ENCODE measurements around the gene GPR148.
"Not testable (repeated sequence)": the region's sequence is repeated elsewhere in the genome, so short reads cannot be mapped to it uniquely, and the experiment has no call there.

The GPR148 gene, protein sequence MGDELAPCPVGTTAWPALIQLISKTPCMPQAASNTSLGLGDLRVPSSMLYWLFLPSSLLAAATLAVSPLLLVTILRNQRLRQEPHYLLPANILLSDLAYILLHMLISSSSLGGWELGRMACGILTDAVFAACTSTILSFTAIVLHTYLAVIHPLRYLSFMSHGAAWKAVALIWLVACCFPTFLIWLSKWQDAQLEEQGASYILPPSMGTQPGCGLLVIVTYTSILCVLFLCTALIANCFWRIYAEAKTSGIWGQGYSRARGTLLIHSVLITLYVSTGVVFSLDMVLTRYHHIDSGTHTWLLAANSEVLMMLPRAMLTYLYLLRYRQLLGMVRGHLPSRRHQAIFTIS
- total RNA-seq, result 0 reads per million in 4 experiments

DNA sequence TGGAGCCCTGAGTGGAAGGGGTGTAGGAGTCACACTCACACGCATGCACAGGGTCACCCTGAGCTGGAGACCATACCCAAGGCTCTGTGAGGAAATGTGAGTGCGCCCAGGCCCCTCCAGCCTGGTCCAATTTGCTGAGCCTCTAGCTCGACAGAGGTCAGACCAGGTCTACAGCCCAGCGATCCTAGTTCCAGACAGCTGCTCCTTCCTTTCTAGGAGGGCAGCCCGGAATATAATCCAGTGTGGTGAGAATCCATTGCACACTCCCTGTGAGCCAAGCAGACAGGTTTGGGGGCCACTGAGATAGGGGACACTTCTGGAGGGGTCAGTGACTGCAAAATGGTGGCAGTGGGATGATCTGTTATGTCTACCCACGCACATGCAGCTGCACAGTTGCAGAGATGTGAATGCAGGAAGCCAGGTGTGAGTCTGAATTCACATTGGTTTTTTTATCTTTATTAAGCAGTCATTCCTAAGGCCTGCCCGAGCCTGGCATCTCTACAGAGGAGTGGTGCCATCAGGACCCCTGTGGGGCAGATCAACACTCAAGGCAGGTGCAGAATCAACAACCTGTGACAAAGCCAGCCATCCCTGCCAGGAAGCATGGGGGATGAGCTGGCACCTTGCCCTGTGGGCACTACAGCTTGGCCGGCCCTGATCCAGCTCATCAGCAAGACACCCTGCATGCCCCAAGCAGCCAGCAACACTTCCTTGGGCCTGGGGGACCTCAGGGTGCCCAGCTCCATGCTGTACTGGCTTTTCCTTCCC, at the start of gene GPR148:
Gene GPR148 (plus strand): TSS at position 522 of the 768 bp plus-strand sequence. CDS start 82 bp downstream, at position 604.
- no peak for DNase-seq

DNA sequence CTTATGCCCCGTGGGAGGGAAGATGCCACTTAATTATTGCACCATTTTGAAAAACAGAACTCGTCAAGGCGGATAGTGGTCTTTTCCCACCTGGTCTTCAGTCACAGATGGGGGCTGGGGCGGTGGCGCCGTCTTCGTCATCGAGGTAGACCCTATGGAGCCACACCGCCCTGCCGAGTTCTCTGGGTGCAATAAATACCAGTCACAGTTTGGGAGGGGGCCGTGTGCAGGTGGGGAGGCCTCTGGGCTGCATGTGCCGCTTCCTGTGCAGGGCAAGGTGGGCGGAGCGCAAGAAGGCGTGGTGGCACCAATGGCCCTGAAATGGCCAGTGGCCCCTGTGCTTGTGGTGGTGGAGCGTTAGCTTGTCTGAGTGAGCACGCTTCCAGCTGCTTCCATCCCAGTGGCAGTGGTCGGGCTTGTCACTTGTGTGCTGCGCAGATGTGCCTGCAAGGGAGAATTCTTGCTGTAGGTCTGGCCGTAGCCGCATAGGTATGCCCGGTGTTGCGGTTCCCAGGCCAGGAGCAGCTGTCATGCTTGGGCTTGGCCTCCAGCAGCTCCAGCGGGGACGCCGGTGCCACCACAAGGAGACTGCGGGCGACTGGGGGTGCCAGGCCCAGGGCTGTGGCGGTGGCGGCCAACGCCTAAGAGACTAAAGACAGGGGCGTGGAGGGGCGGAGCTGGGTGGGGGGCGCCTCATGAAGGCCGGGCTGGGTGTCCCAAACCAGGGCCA, 36.7 kb upstream of the GPR148 start:
- not testable (repeated sequence) for DNase-seq

DNA sequence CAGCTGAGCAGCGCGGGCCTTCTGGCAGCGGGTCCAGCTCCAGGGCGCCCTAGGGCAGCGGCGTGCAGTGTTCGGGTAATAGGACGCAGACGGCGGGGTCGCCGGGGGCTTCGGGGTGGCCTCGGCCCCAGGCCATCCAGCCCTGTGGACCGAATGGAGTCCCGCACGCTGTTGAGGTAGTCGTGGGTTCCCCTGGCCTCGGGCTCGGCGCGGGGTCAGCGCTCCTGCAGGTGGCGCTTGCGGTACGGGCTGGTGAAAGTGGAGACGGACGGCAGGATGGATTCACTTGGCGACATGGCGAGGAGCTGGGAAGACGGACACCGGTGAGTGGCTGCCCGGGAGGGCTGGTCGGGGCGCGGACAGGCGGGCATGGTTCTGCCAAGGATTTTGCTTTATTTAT, 35.4 kb upstream of the GPR148 start:
- not testable (repeated sequence) for DNase-seq

DNA sequence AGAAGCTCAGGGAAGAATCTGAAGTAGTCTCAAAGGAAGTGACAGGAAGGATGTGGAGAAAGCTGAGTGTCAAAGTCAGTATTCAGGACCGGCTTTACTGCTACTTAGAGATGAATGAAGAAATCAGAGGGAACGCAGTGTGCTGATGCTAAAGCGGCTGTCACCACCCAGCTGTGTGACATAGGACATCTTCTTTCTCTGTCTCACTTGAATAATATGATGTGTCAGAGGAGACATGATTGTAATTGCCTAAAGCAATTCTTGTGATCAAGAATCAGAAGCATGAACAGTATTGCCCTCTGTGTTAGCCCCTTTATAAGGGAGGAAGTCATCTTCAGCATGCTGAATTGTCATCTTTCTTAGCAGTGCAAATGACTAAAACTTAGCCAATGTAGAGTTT, 25.6 kb upstream of the GPR148 start:
- DNase-seq, result not testable (repeated sequence)

DNA sequence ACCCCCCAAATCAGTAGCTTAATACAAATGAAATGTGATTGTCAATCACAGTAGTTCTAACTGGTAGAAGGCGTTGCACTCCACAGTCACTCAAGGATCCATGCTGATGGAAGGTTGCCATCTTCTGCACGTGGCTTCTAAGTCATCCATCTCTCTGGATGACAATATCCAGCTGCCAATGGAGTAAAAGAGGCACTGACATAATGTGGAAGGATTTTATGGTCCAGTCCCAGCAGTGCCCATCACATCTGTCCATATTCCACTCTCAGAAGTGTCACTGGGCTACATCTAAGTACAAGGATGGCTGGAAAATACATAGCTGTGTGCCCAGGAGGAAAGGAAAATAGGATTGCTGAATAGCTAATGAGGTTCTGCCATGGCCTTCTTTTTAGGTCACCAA, 14.1 kb upstream of the GPR148 start:
- not testable (repeated sequence) for DNase-seq

DNA sequence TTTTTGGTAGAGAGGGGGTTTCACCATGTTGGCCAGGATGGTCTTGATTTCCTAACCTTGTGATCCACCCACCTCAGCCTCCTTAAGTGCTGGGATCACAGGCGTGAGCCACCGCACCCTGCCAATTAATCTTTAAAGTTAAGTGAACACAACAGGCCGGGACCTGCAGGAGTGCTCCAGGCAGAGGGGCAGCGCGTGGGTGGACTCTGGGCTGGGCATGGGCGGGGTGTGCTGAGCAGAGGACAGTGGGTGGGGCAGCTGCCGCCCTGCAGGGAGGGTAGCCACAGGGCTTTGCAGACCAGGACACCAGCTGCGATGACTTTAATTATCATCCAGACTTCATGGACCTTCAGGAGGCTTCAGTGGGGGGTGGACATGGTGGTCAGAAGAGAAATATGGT, 8.8 kb upstream of the GPR148 start:
- no peak for DNase-seq

DNA sequence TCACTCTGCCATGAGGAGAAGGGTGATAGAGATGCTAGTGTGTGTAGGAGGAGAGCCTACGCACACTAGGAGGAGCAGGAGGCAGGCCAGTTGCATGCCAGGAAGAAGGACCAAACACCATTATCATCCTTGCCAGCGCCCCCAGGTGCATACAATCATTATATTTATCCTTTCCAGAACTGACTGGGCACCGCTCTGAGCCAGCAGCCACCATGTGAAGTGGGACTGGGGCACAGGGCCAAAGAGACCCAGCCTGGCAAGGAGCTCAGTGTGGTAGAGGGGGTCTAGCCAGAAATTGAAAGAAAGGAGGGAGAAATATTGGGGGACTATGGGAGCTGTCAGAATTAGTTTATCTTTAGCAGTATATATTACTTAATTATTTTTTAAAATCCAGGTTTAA, 8.3 kb upstream of the GPR148 start:
- no peak for DNase-seq

DNA sequence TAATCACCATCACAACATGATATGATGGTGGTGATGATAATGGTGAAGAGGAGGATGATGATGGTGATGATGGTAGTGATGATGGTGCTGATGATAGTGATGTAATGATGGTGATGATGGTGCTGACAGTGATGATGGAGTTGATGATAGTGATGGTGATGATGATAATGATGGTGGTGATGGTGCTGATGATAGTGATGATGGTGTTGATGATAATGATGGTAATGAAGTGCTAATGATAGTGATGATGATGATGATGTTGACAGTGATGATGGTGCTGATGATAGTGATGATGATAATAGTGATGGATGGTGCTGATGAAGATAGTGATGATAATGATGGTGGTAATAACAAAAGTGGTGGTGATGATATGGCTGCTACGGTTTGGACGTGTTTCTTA, 4.4 kb upstream of the GPR148 start:
- DNase-seq, result no peak

DNA sequence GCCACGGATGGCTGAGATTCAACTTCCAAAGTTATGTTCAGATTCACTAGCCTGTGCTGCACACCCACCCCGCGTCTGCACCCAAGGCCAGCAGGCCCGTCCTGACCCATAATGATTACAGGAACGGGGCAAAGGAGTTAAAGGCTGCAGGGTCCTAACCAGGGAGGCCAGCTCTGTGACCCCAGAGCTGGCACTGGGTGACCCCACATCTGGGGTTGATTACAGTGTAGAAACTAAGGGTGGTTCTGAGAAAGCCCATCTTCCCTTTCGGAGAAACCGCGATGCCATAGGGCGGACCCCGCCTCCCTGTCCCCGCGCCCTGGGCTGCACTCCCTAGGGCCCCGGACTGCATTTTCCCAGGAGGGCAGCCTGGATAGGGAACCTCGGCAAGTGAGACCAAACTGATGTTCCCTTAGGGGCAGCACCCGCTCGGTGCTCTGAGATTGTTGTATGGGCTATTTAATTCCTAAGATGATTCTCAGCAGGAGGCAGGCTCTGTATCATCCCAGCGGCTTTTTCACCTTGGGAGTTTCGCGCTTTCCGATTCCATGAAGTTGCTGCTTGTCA, 2.2 kb upstream of the GPR148 start:
- DNase-seq, result no peak

DNA sequence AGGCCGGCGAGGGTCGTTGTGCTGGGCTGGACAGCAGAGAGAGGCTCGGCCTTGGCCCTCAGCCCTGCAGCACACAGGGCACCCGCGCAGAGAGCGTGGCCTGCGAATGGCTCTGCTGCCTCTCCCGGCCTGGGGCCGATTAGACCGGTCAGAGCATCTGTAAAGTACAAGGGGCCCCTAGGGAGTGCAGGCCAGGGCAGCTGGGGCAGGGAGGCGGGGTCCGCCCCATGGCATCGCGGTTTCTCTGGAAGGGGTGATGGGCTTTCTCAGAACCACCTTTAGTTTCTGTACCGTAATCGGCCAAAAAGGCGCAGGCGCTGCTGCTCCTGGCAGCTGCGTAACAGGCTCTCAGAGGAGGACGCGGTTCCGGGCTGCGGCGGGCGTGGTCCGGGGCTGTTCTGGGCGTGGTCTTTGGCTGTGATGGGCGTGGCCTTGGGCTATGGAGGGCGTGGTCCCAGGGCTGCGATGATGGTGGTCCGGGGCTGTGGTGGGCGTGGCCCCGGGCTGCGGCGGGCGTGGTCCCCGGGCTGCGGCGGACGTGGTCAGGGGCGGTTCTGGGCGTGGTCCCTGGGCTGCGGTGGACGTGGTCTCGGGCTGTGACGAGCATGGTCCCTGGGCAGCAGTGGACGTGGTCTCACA, 1.5 kb upstream of the GPR148 start:
- DNase-seq, result peak; percentile 73

DNA sequence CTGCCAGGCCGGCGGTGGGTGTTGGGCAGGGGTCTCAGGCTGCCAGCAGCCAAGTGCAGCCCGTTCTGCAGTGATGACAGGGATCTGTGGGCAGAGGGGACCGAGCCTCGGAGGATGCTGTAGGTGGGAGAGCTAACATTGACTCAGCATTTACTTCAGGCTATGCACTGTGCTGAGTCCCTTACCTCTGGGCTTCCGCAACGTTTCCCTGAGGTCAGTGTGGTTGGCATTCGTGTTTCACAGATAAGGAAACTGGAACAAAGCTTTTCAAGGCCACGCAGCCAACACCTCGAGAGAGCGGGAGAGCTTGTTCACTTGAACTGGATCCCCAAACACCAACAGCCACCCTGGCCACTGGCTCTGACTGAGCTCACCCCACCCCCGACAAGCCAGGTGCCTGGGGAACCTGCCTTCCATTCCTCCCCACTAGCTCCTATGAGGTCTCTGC, 839 bp upstream of the GPR148 start:
- peak; percentile 21 for DNase-seq

DNA sequence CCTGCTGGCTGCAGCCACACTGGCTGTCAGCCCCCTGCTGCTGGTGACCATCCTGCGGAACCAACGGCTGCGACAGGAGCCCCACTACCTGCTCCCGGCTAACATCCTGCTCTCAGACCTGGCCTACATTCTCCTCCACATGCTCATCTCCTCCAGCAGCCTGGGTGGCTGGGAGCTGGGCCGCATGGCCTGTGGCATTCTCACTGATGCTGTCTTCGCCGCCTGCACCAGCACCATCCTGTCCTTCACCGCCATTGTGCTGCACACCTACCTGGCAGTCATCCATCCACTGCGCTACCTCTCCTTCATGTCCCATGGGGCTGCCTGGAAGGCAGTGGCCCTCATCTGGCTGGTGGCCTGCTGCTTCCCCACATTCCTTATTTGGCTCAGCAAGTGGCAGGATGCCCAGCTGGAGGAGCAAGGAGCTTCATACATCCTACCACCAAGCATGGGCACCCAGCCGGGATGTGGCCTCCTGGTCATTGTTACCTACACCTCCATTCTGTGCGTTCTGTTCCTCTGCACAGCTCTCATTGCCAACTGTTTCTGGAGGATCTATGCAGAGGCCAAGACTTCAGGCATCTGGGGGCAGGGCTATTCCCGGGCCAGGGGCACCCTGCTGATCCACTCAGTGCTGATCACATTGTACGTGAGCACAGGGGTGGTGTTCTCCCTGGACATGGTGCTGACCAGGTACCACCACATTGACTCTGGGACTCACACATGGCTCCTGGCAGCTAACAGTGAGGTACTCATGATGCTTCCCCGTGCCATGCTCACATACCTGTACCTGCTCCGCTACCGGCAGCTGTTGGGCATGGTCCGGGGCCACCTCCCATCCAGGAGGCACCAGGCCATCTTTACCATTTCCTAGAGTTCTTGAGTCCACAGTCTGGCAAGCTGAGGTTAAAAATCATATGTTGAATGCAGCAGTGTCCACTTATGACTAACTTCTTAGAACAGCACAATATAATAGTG, 741 bp downstream of the GPR148 start:
- no peak for DNase-seq

DNA sequence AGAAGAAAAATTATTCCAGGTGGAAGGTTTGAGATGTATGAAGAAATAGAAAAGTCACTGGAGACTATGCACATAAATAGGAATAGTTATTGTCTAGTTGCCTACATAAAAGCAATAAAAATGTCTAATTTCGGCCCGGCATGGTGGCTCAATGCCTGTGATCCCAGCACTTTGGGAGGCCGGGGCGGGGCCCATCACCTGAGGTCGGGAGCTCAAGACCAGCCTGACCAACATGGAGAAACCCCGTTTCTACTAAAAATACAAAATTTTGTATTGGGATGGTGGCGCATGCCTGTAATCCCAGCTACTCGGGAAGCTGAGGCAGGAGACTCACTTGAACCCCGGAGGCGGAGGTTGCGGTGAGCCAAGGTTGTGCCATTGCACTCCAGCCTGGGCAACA, 3.4 kb downstream of the GPR148 start:
- DNase-seq, result not testable (repeated sequence)

DNA sequence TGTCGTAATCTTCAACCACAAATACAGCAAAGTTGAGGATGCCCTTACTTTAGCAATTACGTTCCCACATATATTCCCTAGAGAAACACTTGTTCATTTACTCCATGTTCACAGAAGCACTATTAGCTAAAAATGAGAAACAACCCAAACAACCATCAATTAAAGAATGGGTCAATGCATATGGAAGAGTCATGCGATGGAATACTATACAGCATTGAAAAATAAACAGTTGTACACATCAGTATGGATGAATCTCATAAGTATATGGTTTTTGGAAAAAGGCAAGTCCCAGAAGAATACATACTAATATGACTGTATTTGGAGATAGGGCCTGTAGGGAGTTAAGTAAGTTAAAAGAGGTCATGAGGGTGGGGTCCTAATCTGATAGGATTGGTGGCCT, 6.3 kb downstream of the GPR148 start:
- DNase-seq, result no peak

DNA sequence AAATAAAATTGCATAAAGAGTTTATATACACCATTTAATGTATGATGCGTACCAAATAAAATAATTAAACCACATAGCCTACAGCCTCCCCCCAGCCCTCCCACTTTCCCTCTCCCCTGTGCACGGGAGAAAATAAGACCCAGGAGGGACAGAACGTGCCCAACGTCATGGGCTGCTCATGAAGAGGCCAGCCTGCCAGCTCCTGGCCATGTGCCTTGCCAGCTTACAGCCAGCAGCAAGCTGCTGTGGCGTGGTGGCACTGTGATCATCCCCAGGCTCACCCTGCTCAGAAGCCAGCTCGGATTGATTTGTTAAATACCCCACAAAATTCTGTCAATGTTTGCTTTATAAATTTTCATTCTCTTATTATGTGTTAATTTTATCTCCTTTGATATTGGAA, 7.6 kb downstream of the GPR148 start:
- no peak for DNase-seq

DNA sequence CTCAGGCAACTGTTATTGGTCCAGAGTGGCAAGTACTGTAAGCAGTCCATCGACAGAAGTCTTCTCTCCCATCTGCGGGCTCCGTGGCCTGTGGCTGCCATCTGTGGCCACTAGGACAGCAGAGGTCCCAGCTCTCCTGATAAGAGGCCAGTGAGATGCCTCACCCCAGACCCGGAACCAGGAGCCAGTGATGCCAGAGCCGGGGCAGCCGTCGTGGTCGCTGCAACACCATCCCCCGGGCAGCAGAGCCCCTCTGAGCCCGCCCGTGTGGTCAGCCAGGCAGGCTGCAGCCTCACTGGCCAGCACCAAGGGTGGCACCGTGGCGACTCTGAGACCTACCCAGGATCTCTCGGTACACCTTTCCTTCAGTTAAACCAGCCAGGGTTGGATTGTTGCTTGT, 8.7 kb downstream of the GPR148 start:
- DNase-seq, result no peak

DNA sequence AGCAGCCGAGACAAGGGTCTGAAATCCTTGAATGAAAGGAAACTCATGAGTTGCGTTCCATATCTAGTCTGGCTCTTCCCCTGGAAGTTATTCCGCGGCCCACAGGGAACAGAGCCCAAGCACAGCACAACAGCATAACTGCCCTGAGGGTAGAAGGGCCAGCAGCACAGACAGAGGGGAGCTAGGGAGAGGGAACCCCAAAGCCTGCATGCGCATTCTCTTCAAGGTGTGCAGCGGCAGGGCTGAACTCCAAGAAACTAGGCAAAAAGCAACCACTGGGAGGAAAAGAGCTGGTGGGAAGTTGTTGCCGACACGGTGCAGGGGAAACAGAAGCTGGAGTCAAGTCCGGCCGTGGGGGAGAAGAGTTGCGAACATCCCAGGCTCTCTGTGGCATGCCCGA, 11.8 kb downstream of the GPR148 start:
- no peak for DNase-seq

DNA sequence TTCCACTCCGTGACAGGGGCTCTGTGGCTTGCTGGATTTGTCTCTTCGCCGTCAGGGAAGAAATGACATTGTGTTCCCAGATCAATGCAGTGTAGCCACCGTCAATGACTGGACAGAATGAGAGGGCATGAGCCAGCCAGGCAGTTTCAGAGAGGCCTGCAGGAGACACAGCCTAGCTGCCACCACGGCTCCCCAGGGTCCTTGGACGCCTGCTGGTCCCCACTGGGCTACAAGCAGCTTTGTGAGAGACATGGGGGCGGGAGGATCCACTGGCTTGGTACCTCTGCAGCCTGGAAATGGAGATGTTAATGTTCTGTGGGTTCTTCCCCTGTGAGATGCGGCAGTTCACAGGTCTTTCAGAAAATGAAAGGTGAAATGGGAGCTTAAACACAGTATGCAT, 14.4 kb downstream of the GPR148 start:
- no peak for DNase-seq

DNA sequence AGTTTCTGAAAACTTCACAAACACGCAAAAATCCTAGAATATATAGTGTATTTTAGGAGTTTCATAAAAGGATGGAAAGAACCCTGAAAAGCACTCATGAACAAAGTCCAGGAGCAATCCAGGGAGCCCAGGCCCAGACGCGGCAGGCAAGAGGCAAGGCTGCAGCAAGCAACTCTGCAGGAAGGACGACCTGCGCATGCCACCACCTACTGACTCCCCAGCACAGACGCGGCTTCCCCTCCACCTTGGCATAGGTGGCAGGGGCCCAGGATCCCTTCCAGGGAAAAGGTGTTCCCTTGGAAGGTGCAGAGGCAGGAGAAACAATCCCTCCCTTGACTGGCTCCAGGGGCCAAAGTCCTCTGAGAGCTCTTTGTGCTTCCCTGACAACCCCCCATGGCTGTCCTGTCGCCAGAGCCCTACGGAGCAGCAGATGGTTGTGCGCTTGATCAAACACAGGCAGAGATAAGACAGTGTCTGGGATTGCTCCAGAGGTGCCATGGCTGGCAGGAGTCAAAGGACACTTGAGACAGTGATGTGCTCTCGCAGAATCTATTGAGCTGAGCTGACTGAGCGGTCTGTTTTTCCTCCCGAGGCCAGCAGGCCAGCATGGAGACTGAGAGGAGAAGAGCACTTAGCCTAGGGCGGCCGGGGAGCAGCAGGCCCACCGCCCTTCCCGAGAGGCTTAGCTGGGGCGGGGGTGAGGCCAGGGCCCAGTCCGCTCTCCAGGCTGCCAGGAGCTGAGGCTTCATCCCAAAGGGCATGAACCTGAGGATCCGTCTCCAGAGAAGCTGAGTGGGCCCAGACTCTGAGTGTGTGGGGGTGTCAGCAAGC, 15.6 kb downstream of the GPR148 start:
- no peak for DNase-seq

DNA sequence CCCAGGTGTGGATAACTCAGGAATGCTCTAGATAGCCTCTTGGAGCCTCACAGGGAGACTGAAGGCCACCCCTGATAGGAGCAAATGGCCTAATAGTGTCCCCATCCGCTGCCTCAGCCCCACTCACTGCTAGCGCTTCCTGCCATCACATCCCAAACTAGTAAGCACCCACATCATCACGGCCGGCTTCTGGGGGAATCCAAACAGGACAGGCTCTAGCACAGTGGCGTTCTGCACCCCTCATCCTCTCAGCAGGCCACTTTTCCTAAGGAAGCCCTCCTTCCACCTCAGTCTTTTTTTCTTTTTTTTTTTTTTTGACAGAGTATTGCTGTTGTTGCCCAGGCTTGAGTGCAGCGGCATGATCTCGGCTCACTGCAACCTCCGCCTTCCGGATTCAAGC, 20.2 kb downstream of the GPR148 start:
- no peak for DNase-seq
